Daoy (cell line): ENCODE measurements around the gene ZPBP. TPM values are rescaled to one million over a fixed set of nuclear protein-coding genes. Genes with fewer than 3 reads are reported as not detected.

ENCODE experiments used
- DNase-seq: peaks from one replicate; pipeline ENCODE4 v3.0.0-alpha.2; 2015; ENCODE audit warnings: low read depth
- total RNA-seq: library from RNA; depleted of rRNA; stranded (reverse); fragments of >200 nt; shearing (Covaris generic); gene quantifications from 2 replicates; pipeline ENCODE4 v1.2.3, GENCODE V29; 2014; rRNA removed

The ZPBP gene
- not detected in 2 replicates for total RNA-seq

GRCh38 chr7:50092579-50093491, at the start of gene ZPBP:
TSS of gene ZPBP (minus strand) at chr7:50093246. CDS start at chr7:50093194, 52 bp downstream.
- peak; percentile 50 for DNase-seq

- peak; percentile 45 for DNase-seq
These were observed 49.5 kb upstream of the ZPBP start for GRCh38 chr7:50142425-50143017.

GRCh38 chr7:50141854-50142253, 48.8 kb upstream of the ZPBP start:
- DNase-seq: no peak

GRCh38 chr7:50141131-50141530, 48.1 kb upstream of the ZPBP start:
- DNase-seq: no peak

GRCh38 chr7:50140688-50141087, 47.6 kb upstream of the ZPBP start:
- DNase-seq: no peak

GRCh38 chr7:50138101-50138500, 45.1 kb upstream of the ZPBP start:
- DNase-seq: no peak

GRCh38 chr7:50125766-50126165, 32.7 kb upstream of the ZPBP start:
- DNase-seq: no peak

GRCh38 chr7:50121286-50121685, 28.2 kb upstream of the ZPBP start:
- no peak for DNase-seq

GRCh38 chr7:50119815-50120637, 27.0 kb upstream of the ZPBP start:
- peak; percentile 12 for DNase-seq

GRCh38 chr7:50112250-50112649, 19.2 kb upstream of the ZPBP start:
- DNase-seq: no peak

- no peak for DNase-seq
These were observed 8.8 kb upstream of the ZPBP start for GRCh38 chr7:50101873-50102272.

GRCh38 chr7:50095634-50096033, 2.6 kb upstream of the ZPBP start:
- DNase-seq: no peak

GRCh38 chr7:50088463-50089129, 4.5 kb downstream of the ZPBP start:
- DNase-seq: no peak

- no peak for DNase-seq
These were observed 7.7 kb downstream of the ZPBP start for GRCh38 chr7:50085344-50085743.

- no peak for DNase-seq
These were observed 20.0 kb downstream of the ZPBP start for GRCh38 chr7:50073093-50073492.

- DNase-seq: peak; percentile 32
These were observed 23.4 kb downstream of the ZPBP start for GRCh38 chr7:50069613-50070012.

- peak; percentile 56 for DNase-seq
These were observed 24.0 kb downstream of the ZPBP start for GRCh38 chr7:50068850-50069551.

- DNase-seq: peak; percentile 25
These were observed 25.0 kb downstream of the ZPBP start for GRCh38 chr7:50068026-50068425.

GRCh38 chr7:50062951-50063350, 30.1 kb downstream of the ZPBP start:
- no peak for DNase-seq

GRCh38 chr7:50056131-50056530, 36.9 kb downstream of the ZPBP start:
- no peak for DNase-seq

- DNase-seq: no peak
These were observed 45.3 kb downstream of the ZPBP start for GRCh38 chr7:50047716-50048115.
